HG03175 (cell line): ENCODE measurements around the gene OCSTAMP.

ENCODE experiments used
- ATAC-seq: cut with Tn5 transposase; IDR thresholded peaks from one replicate; pipeline ENCODE4 v1.9.1; 2021; ENCODE audit warnings: mild to moderate bottlenecking, moderate library complexity; ENCODE audit not compliant: unreplicated experiment

The OCSTAMP gene, protein sequence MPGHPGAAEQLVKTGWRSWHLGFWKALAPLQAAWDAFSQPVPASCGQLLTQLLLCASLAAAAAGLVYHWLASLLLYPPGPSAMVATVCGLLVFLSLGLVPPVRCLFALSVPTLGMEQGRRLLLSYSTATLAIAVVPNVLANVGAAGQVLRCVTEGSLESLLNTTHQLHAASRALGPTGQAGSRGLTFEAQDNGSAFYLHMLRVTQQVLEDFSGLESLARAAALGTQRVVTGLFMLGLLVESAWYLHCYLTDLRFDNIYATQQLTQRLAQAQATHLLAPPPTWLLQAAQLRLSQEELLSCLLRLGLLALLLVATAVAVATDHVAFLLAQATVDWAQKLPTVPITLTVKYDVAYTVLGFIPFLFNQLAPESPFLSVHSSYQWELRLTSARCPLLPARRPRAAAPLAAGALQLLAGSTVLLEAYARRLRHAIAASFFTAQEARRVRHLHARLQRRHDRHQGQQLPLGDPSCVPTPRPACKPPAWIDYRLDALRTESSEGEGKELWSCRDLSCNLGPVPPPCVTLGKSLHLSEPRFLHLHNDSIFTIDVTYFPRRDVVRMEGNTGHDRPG

DNA sequence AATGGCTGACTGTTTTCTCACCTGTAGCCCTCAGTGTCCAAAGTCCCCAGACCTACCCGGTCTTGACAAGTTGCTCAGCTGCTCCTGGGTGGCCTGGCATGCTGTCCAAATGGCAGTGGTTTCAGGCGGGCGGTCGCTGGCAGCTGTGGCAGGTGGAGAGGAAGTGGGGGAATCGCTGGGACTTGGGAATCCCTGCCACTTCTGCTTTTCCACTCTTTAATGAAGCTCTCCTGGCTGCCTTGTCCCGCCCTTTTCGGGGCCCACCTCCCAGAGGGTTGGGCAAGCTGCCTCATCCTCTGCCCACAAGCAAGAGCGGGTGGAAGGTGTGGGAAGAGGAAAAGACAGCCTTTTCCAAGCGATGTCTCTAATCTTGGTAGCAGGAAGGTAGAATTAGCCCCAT, at the start of gene OCSTAMP:
OCSTAMP (minus strand) TSS at position 194 of the 400 bp plus-strand sequence; CDS start at position 100, 94 bp downstream.
- no peak for ATAC-seq

DNA sequence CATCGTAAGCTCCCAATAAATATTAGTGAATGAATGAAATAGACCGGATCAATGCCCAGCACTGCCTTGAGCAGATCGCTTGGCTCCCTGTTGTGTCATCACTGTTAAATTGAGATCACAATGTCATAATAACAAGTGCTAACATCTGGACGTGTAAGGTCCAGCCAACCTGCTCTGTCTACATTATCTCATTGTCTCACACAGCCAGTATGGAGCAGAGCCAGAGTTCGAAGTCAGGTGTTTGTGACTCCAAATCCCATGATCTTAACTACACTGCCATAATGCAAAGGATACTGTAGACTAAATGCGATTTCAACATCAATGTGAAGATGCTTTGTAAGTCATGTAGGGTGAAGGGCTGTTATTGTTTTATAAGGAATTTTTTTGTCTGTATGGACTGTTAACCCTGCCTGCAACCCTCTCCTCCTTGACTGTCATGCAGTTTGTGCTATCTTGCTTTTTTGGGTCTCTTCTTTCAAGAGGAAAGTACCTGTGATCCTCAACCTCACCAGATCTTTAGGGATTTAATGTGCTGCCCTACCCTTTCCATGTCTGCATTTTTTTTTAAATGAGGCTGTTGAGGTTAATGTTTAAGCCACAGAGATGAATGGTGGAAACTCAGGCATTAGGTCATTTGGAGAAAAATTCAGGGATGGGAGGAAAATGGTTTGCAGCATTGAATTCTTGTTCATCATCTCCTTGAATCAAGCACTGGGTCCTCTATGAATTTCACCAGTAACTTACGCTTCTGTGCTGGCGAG, 49.0 kb upstream of the OCSTAMP start:
- ATAC-seq: no peak

- ATAC-seq: no peak
Measured at GRCh38 chr20:46595933-46596332, 45.5 kb upstream of the OCSTAMP start.

- no peak for ATAC-seq
Measured at GRCh38 chr20:46594725-46595124, 44.3 kb upstream of the OCSTAMP start.

DNA sequence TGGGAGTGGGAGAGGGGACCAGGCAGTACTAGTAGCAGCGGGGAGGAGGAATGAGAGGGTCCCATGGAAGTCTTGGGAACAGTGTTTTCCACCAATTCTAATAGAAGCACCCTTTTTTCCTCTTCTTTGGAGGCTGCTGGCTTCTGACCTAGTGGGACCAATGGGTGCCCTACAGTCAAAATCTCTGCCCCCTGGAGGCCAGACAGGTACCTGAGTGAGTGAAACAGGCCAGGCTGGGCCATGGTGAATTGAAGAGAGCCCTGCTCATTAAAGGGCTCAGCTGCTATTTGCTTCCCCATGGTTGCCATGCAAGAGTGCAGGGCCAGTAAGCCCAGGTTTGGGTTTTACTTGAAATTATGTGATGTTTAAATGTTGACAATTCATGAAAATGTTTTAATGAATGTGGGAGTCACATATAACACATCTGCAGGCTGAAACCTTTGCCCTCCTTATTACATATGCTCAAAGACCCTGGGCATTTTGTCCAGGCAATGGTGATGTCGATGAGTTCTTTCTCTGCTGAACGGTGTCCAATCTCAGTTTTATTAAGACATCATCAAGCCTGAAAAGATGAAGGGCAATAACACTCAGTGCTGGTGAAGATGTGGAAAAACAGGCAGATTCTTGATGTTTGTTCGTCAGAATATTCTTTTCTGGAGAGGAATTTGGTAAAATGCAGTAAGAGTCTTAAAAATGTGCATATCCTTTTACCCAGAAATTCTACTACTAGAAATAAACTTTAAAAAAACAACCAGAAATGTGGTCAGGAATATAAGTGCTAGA, 42.3 kb upstream of the OCSTAMP start:
- ATAC-seq: no peak

GRCh38 chr20:46590443-46590842, 40.0 kb upstream of the OCSTAMP start:
- ATAC-seq: no peak

DNA sequence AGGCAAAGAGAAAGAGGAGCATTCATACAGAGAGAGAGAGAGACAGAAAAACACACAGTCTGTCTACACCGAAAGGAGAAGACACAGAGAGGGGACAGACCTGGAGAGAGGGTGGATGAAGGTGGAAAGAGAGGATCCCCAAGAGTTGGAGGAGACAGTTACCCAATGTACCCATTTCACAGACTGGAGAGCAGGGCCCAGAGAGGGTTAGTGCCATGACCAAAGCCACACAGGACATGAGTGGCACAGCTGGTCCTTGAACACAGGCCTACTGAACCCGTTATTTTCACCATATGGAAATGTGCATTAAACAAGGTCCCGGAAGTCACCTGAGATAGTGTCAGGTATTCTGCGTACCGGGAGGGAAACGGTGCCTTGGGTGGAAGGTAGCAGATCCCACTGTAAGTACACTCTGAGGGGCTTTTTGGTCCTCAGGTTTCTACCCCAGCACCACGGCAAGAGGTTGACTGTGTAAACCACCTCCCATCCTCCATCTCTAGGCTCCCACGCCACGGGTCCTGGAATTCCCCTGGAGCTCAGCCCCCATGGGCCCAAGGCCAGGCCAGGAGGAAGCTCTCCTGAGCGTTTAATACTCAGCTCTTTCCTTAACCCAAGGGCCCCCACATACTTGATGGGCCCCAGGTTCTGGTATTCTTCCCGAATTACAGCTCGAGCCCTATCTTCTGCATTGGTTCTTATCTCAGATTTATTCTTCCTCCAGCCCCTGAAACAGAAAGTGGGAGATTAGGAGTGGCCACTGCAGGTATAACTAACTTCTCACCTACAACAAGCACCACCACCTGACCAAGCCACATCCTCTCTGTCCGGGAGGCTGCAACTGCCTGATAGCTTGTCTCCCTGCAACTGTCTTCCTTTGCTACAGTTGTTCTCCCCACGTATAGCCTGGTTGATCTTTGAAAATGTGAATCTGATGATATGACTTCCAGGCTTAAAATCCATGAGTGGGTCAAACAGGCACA, 38.4 kb upstream of the OCSTAMP start:
- ATAC-seq: no peak

GRCh38 chr20:46587986-46588385, 37.5 kb upstream of the OCSTAMP start:
- no peak for ATAC-seq

DNA sequence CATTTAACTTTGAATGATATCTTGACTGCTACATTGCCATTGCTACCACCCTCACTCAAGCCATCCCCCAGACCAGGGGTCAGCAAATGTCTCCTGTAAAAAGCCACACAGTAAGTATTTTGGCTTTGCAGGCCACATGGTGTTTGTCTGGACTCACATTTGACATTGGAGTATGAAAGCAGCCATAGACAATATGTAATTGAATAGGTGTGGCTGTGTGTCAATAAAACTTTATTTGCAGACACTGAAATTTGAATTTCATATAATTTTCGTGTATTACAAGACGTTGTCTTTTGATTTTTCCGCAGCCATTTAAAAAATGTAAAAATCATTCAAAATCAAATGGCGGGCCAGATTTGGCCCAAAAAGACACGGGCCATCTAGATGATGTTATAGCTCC, 36.3 kb upstream of the OCSTAMP start:
- no peak for ATAC-seq

DNA sequence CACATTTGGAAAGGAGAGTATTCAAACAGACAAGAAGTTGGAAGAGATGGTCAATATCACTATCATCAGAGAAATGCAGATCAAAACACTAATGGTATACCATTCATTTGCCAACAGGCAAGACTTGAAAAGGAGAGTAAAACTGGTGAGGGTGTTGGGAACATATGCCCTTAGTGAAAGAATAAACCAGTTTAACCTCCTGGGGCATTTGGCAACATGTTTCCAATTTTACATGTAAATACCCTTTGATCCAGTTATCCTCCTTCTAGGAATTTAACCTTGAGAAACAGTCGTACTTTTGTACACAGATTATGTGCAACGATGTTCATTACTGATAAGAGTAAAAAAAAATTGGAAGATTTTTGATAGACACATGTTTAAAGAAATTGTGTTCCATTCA, 34.1 kb upstream of the OCSTAMP start:
- ATAC-seq: no peak

DNA sequence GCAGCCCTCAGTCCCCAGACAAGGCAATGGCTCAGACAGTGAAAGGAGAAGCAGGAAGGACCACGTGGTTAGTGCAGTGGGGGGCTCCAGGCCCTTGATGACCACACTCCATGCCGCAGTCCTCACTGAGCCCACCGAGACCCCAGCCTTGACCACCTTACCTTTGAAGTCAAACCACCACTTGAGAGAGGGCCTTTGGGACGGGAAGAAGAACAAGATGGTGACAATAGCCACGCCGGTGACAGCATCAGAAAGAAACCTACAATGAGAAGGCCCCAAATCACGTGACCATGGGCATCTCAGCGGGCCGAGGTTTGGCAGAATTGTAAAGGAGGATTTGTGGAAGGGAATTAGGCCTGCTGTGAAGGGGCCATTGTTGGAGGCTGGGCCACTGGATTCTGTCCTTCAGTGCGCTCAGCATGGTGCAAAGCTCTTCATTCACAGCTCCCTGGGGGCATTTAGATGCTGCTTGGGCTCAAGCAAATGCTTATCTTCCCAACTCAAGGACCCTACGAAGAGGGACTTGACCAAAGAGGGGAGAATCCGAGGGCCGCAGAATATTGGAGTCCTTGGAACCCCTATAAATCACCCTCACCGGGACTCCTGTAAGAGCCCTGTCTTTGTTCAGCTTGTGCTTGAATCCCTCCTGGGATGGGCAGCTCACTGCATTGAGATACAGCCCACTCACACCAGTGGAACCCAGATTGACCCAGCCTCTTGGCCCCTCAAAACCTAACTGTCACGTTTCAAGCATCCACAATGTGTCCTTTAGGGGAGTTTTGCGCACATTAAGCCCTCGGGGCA, 33.2 kb upstream of the OCSTAMP start:
- ATAC-seq: no peak

DNA sequence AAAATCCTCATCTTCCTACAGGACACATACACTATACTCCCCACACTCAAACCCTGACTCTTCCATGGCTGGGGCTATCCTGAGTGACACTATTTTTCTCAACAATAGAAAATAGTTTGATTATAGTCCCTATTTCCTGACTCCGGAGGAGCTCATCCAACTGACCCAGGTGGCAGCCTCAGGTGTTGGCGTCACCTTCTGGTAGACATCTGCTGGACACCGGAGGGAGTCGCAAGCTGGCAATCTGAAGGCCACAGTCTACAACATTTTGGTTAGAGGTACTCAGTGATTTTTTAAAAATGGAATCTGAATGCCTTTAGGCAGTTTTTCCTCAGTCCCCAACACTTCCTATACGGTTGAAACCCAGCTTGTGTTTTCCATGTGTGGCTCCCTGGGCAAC, 32.2 kb upstream of the OCSTAMP start:
- ATAC-seq: no peak

- no peak for ATAC-seq
Measured at GRCh38 chr20:46581391-46581790, 30.9 kb upstream of the OCSTAMP start.

DNA sequence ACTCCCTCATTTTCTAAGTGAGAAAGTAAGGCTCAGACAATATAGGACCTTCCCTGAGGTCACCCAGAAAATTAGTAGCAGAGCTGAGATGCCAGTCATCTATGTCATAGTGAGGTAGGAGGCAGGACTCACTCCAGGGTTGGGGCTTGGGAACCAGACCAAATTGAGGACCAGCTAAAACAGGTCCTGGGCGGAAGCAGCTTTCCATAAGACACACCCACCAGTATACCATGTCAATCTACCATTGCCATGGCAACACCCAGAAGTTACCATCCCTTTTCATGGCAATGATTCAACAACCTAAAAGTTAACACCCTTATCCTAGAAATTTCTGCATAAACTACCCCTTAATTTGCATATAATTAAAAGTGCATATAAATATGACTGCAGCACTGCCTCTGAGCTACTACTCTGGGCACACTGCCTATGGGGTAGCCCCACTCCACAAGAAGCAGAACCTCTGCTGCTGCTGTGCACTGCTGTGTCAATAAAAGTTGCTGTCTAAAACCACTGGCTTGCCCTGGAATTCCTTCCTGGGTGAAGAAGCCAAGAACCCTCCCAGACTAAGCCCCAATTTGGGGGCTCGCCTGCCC, 30.3 kb upstream of the OCSTAMP start:
- ATAC-seq: no peak

GRCh38 chr20:46578745-46579144, 28.3 kb upstream of the OCSTAMP start:
- no peak for ATAC-seq

DNA sequence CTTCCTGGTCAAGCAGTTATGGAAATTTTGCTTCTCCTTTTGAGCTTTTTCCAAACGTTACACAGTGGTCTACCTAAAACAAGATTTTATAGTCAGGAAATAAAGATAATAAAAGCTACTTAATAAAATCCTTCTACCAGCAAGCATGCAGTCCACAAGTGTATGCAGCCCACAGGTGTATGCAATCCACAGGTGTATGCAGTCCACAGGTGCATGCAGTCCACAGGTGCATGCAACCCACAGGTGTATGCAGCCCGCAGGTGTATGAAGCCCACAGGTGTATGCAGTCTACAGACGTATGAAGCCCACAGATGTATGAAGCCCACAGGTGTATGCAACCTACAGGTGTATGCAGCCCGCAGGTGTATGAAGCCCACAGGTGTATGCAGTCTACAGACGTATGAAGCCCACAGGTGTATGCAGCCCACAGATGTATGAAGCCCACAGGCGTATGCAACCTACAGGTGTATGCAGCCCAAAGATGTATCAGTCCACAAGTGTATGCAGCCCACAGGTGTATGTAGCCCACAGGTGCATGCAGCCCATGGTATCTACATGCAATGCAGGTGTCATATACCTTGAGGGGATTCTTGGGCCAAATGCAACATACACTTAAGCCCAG, 26.4 kb upstream of the OCSTAMP start:
- no peak for ATAC-seq

GRCh38 chr20:46575937-46576461, 25.5 kb upstream of the OCSTAMP start:
- ATAC-seq: no peak

- no peak for ATAC-seq
Measured at GRCh38 chr20:46575394-46575793, 24.9 kb upstream of the OCSTAMP start.
